Activated CD8-positive, alpha-beta memory T cell treated with anti-CD3 and anti-CD28 coated beads, Interleukin-2, amount 50 U/mL, for 24 hours (primary cell): ENCODE results near the gene MAPK9.

Source experiments
- DNase-seq: peaks from one replicate; pipeline ENCODE4 v3.0.0-alpha.2; 2020; ENCODE audit errors: extremely low read depth

MAPK9 gene

DNA sequence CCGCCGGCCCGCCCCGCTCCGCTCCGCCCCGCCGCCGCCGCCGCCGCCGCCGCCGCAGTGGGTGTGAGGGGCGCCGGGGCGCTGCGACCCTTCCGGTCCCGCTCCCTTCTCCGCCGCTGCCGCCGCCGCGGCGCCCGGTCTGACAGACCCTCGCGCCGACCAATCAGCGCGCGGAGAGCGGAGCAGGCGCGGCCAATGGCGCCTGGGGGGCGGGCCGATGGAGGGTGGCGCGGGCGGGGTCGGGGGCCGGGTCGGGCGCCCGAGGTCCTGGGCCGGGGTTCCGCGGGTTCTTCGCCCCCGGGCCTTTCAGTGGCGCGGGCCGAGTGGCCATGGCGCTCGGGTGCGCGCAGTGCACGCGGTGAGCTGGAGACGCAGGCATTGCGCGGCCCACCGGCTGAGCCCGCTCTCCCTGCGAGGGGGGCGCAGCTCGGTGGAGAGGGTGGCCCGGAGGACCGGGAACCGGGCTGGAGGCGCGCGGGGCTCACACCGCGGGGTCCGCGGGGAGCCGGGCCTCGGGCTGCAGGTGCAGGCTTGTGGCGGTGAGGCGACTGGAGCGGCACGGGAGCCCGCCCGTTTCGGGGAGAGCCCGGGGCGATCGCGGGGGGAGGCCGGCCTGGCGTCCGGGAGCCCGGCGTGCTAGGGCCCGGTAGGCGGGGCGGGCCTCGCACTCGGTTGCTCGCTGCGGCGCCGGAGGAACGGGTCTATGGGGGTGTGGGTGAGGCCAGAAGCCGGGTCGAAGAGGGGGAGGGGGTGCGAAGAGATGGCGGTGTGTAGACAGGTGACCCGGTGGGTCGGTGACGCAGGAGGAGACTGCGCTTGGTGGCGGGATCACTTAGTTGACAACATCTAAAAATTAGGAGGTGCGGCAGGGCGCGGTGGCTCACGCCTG is at the start of gene MAPK9:
Gene MAPK9 (minus strand): TSS at position 141 of the 889 bp plus-strand sequence. CDS start 11,522 bp downstream, outside the sequence.
- peak; percentile 41 for DNase-seq

DNA sequence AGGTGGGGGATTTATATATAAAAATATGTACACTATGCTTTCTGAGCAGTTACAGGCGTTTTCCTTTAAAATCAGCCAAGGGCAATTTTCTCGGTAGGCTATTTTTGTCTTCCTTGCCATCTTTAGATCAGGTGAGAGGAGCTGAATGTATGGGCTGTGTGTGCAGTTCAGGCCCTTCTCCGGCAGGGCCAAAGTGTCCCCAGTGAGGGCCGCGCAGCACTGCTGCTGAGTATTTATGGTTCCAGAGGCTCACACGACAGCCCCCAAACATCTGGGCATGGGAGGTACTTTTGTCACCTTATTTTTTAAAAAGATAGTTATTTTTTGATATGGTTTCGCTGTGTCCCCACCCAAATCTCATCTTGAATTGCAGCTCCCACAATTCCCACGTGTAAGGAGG is 49.7 kb upstream of the MAPK9 start:
- no peak for DNase-seq

DNA sequence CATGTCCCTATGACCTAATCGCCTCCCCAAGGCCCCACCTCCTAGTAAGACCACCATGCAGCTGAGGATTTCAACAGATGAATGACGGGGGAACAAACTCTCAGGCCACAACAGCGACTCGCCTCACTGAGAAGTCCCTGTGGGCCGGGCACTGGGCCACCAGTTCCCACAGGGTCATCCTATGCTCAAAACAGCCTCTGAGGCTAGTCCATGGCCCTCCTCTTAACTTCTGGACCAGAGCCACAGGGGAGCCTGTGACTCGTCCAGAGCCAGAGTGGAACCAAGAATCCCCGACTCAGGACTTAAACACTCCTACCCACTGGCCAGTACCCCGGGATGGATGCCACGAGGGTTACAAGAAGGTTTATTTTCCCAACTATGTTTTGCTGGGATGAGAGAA is 49.0 kb upstream of the MAPK9 start:
- no peak for DNase-seq

DNA sequence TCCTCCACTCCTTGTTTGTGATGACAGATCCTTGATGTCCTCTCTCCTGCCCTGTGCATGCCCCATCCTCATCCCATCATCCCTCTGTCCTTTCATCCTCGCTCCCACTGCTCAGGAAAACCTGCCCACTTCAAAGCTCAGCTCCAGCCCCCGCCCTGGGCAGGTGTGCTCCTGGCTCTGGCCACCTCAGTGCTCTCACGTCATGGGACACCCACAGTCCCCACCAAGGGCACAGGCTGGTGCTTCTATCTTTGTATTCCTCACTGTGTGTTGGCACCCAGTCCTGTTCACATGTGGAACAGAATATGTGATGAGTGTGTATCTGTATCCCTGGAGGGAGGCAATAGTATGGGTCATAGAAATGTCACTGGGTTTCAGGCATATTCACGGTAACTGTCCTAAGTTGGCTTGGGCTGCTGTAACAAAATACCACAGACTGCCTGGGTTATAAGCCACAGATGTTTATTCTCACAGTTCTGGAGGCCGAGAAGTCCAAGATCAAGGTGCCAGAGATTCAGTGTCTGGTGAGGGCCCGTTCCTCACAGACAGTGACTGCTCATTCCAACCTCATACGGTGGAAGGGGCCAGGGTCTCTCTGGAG is 47.8 kb upstream of the MAPK9 start:
- DNase-seq: no peak

DNA sequence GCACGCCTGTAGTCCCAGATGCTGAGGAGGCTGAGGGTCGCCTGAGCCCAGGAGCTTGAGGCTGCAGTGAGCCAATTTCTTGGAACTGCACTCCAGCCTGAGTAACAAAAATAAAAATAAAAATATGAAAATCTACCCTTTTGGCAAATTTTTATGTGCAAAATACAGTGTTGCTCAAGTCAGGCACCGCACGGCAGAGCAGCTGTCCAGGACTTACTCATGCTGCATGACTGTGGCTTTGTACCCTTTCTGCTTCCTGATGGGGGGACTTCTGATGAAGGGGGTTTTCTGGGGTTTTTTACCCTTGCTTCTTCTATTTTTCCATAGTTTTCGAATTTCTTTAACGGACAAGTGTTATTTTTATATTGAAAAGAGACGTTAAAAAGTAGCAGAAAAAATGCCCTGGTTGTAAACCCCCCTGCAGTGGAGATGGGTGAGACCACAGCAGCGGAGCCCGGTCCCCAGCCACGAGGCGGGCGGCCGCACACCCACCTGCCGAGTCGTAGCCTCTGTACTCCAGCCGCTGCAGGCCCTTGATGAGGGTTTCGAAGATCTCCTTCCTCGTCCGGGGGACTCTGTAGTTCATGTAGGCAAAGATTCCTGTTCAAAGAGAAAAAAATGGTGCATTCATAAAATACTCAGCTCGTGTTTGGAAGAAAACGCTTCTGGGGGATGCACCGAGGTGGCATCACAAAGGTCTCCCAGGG is 46.3 kb upstream of the MAPK9 start:
- DNase-seq: no peak

DNA sequence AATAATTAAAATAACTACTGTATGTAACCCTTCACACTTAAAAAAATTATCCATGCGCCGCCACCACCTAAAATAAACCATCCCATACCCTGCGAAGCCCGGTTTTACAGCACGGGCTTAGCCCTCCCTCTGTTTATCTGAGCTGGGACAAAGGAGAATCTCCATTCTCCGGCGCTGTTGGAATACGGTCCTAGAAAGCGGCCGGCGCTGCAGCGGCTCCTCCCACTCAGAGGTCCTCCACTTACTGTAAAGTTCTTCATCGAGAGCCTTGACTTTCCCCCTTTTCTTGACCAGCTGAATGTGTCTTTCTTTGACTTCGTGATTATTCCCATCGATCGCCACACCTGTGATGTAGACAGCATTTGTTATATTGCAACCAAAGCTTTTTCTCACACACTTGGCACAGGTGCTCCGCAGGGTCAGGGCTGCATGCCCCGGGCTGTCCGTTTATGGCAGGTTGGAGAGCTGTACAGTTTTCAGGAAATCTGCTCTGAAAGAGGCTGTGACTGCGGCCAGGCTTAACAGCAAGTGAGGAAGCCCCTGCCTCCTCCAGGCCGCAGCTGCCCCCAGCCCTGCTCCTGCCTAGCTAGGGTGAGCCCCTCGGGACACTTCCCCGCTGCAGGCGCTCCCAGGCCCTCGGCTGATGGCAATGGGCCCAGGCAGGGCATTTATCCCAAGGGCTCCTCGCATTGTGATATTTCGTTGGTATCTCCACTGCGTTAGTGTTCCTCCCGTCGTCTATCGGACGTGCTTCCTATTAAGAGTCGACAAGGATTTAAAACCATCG is 44.5 kb upstream of the MAPK9 start:
- DNase-seq: no peak

DNA sequence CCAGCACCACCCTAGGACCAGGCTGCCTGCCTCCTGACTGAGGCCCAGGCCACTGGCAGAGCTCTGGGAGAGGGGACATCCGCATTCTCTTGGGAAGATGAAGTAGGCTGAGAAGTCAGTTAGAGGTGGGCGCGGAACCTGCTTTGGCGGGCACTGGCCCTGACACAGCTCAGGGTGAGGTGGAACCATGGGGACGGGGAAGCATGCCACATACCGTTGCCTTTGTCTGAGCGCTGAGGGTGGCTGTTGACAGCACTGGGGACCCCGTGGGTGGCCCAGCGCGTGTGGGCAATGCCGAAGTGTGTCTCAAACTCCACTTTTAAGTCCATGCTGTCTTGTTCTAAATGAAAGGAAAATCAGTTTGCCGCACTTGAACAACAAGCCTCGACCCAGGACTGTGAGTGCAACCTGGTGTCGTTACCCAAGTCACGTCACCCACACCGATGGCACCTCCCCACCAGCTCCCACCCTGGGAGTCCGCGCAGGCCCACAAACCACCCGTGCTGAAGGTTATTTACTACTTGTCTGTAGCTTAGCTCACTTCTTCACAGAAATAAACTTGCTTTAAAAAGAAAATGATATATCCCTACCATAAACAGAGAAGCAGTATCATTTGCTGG is 43.8 kb upstream of the MAPK9 start:
- no peak for DNase-seq

DNA sequence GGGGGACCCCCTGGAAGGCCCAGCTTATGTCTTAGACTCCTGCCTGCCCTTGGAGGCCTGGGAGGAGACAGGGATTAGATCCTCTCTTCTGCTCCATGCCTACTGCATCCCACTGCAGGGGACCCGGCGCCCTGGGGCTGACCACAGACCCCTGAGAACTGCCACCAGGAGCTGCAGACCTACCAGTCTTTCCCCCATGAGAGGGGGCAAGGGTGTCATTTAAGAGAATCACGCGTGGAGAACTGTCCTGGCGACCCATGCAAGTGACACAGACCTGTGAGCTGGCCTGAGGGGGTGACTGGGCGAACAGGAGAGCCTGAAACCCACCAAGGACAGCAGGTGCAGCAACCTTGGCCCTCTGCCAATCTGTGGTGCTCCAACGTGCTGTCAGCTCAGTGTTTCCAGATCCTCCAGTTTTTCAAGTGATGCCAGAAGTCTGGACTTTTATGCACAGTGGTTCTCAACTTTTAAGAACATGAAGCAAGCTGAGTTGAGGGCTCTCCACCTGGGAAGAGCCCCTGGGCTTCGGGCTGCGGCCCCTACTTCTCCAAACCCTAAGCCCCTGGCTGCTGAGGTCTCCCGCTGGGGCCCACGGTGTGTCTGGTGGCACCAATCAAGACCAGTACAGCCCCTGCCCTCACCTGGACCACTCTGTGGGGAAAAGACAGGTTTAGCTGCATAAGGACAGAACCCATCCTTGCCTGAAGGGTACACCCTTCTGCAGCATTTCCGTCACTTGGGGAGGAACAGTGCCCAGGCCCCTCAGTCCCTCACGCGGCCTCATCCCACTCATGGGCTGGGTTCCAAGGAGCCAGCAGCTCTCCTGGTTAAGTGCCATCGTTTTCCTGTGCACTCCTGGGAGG is 43.1 kb upstream of the MAPK9 start:
- no peak for DNase-seq

DNA sequence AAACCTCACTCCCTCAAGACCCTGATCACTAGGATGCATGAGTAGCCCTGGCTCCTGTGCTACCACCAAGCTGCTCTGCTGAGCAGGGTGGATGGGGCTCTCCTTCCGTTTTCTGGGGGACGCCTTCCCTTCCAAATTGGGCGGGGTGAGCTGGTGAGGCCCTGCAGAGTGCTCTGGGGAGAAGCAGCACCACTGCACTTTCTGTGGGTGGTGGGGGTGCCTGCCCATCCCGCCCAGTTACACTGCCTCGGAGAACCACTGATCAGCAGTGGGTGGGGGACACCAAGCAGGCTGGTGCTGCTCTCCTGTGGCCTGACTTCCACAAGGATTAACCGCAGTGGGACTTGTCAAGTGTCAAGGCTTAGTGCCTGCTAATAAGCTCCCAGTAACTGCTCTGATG is 42.3 kb upstream of the MAPK9 start:
- DNase-seq: no peak

DNA sequence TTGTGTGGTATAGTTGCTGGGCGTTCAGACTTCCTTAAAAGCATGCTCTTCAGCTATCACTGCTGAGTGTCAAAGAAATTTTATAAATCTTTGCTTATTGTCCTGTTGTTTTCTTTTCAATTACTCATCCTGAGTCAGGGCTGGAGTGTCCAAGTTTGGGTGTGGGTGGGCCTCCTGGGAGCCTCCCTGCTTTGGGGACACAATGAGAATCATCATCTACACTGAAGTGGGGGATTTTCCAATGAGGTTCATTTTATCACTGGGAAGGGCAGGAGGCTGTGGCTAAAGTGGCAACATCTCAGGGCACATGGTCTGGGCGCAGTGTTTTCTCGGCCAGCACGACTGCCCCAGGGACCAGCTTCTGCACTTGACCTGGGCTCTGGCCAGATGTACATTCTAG is 41.8 kb upstream of the MAPK9 start:
- DNase-seq: no peak

DNA sequence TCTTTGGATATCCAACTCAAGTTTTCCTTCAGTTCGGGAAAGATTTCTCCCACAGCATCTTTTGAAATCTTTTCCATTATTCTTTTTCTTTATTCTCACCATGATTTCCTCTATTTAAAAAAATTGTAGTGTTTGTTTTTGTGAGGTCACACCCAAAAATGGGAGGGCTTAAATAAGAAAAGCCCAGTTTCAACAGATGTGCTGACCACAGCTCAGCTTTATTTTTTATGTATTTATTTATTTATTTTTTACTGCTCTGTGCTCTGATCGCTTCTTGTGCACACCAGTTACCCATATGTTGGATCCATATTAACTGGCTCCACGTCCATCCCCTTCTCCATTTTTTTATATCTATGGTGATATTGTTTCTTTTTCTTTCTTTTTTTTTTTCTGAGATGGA is 41.0 kb upstream of the MAPK9 start:
- no peak for DNase-seq

DNA sequence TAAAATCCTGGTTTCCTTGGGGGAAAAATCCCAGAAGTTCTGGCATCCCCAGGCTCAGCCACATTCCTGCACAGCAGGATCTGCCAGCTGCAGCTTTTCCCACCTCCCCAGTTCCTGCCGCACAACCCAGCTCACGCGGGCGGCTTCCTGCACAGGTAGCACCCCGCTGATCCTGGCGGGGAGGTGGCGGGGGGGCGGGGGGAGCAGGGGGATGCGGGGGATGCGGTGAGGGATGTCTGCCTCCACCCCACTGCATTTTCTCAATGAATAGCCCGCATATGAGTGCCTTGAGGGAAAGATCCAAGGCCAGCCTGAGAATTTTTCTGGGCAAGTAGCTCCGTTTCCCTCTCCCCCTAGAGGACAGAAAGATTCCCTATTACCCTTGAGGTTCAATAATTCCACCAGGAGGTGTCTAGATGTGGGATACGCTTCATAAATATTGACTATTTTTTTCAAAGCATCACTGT is 40.2 kb upstream of the MAPK9 start:
- DNase-seq: no peak

DNA sequence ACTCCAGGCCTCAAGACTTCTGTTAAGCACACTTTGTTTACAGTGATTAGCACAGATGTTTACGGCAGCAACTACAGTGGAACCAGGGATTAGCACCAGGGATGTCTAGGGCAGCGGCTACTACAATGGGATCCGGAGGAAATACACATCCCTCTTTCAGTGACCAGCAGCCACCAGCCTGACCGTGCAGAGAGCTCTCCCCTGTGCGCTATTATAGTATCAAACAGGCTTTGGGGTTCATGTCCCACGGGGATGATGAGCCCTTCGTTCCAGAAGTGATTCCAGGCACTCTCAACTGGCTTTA is 39.7 kb upstream of the MAPK9 start:
- no peak for DNase-seq

DNA sequence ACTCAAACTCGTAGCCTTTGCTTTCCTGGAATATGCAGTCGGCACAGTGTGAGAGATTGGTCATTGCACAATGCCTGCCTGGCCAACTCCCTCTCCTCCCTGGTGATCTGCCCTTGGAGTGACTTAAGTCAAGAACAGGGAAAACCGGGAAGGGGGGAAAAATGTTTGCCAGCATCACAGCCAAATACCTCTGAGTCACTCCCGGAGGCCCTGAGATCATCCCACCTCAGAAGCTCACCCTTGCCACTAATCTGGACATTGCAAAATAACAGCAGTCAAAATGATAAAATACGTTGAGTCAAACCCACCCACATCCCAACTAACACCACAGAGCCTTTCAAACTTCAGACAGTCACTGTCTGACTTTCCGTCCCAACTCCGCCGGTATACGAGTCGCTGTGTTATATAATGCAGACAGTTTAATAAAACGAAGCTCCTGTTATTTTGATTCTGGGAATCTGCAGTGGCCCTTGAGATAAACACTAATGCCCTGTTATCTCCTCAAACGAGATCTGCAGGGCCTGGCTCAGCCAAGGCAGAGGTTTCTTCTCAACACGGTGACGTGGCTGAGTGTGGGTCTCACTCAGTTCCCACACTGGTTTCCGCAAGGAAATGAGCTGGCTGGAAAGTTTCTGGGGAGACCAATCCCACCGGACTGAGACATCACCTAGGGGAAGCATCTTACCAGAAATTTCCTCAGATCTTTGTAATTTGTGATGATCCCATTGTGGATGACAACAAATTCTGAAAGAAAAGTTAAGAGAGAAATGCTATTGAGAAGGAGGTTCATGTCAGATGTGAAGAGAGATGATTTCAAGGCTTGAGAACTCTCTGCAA is 39.1 kb upstream of the MAPK9 start:
- no peak for DNase-seq

DNA sequence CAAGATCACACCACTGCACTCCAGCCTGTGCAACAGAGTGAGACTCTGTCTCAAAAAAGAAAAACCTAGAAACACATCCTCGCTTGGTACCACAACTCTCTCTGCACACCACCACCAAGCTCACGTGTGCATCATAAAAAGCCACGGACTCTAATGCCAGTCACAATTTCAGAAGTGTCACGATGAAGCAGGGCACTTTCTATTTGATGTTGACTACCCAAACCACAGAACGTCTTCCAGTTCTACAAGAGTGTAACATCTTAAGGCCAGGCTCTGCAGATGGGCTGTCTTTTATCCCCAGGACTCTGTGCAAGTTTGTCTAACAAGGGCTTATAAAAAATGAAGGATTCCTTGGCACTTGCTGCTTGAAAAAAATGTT is 38.4 kb upstream of the MAPK9 start:
- DNase-seq: no peak

DNA sequence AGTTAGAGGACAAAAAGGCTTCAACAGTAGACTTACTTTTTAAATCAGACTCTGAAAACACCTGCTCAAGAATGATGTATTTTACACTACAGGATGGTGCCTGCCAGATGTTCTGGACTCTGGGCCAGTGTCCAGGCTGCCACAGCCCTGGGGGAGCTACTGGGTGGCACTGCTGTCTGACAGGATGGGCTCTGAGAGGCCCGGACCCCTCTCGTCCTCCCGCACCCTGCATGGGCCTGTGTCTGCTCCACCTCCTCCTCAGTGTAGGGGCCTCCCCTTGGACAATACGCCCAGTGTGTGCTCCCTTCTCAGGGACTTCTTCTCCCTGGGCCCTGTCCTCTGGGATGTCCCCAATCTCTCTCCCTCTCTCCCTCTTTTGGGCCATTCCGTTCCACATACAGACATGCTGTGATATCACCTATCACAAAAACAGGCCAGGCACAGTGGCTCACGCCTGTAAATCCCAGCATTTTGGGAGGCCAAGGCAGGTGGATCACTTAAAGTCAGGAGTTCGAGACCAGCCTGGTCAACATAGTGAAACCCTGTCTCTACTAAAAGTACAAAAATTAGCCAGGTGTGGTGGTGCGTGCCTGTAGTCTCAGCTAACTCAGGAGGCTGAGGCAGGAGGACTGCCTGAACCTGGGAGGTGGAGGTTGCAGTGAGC is 37.9 kb upstream of the MAPK9 start:
- DNase-seq: no peak

DNA sequence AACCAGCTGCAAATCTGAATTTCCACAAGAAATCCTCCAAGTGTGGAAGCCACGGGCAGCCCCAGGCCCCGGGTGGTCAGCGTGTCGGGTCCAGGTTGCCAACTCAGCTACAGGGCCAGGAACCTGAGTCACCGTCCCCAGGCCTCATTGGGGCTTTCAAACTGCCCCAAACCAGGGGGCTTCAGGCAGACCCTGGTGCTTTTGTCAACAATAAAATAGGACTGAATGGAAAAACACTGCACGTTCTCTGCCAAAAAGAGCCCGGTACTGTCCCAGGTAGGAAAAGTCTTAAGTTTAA is 37.2 kb upstream of the MAPK9 start:
- DNase-seq: no peak

DNA sequence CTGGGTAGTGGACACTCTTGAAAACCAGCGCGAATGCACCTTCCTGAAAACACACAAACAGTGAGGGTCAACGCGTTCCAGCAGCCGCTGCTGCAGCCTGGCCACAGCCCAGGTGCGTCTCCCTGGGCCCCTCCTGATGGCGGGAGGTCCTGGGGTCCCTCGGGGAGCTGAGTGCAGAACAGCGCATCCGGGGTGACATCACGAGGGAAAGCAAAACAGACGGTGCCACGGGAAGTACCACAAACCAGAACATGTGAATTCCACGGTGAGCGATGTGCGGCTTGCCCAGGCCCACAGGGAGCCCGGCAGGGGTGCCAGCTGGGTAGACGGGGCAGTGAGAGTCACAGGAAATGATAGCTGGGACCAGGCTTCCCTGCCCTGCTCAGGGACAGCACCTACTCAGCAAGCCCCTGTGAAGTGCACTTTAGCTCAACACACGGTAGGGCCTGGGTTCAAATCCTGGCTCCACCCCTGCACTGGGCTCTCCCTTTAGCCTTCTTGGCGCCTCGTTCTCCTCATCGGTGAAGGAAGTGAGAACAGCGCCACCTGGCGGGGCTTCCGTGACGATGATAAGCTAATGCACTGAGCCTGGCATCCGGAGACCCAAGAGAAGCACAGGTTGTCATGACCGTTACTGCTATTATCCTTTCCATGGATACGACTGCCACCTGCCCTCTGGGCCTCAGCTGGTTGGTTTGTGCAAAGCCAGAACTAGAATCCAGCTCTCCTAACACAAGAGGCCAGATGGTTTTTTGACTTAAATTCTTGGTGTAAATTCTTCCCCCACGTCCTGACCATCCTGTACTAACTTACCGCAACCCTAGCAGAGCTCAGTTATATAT is 36.6 kb upstream of the MAPK9 start:
- peak; percentile 59 for DNase-seq
